HG03280 (cell line): ENCODE results near the gene KIAA1586.
"Not testable (repeated sequence)": the region's sequence is repeated elsewhere in the genome, so short reads cannot be mapped to it uniquely, and the experiment has no call there.

Source experiments
- ATAC-seq: cut with Tn5 transposase; IDR thresholded peaks from one replicate; pipeline ENCODE4 v1.9.1; 2021; ENCODE audit warnings: mild to moderate bottlenecking, moderate library complexity; ENCODE audit not compliant: unreplicated experiment

The KIAA1586 gene

DNA sequence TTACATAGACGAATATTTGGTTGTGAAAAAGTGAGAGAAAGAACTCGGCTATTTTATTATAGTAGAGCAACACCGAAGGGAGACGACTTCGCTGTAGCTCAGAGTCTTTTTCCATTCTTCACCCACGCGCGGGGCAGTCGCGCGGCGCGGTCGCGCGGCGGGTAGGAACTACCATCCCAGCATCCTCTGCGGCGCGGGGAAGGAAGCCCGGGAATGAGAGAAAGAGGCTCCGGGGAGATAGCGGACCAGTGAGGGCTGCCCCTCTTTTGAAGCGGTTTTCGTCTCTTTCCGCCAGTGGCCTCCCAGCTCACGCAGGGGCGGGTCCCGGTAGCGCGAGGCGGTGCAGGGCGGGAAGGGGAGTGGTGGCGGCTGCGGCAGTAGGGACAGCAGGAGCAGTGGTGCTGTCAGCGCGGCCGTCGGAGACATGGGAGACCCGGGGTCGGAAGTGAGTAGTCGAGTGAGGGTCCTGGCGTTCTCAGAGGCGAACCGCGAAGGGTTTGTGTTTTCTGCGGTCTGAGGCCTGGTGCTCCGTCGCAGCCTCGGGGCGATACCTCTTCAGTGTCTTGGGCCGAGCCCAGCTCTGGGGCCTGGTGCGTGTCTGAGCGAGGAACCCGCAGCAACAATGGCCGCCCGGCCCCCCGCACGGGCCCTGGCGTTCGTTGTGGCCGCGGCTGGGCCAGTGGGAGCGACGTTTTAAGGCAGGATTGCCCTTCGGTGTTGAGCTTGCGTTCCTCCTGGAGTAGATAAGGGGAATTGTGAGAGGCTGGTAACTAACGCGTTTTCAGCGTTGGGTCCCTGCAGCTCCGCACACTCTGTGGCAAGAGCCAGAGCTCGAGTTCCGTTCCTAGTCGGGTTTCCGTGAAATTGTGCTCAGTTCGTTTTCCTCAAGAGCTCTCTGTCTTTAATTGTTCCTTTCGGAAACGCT, at the start of gene KIAA1586:
TSS of gene KIAA1586 (plus strand) at position 362 of the 925 bp plus-strand sequence. CDS start at position 425, 63 bp downstream.
- ATAC-seq = peak; percentile 92

GRCh38 chr6:56999049-56999448, 47.4 kb upstream of the KIAA1586 start:
- ATAC-seq = no peak

DNA sequence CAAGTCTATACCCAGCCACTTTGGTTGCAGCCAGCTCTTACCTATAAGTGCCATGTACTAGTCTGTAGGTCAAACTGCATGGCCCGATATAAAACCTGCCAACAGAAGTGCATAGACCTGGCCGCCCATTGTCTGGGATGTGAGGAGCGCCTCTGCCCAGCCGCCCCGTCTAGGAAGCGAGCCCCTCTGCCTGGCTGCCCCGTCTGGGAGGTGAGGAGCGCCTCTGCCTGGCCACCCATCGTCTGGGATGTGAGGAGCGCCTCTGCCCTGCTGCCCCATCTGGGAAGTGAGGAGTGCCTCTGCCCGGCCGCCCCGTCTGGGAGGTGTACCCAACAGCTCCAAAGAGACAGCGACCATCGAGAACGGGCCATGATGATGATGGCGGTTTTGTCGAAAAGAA, 46.7 kb upstream of the KIAA1586 start:
- ATAC-seq = not testable (repeated sequence)

- ATAC-seq = no peak
Observed at GRCh38 chr6:57002197-57002596, 44.3 kb upstream of the KIAA1586 start.

- ATAC-seq = no peak
Observed at GRCh38 chr6:57004292-57004691, 42.2 kb upstream of the KIAA1586 start.

- no peak for ATAC-seq
Observed at GRCh38 chr6:57006101-57006500, 40.4 kb upstream of the KIAA1586 start.

- not testable (repeated sequence) for ATAC-seq
Observed at GRCh38 chr6:57008069-57008468, 38.4 kb upstream of the KIAA1586 start.

GRCh38 chr6:57013521-57013926, 33.0 kb upstream of the KIAA1586 start:
- no peak for ATAC-seq

DNA sequence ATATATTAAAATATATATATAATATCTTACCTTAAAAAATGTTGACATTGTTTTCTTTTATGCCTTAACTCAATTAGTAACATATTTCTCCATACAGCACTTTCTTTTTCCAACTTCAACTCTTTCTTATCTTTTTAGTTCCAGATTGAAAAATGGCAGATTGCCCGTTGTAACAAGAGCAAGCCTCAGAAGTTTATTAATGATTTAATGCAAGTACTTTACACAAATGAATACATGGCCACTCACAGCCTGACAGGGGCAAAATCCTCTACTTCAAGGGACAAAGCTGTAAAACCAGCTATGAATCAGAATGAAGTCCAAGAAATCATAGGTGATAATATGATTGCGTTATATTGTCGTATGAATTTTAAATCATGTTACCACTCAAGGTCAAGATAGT, 29.4 kb upstream of the KIAA1586 start:
- no peak for ATAC-seq

DNA sequence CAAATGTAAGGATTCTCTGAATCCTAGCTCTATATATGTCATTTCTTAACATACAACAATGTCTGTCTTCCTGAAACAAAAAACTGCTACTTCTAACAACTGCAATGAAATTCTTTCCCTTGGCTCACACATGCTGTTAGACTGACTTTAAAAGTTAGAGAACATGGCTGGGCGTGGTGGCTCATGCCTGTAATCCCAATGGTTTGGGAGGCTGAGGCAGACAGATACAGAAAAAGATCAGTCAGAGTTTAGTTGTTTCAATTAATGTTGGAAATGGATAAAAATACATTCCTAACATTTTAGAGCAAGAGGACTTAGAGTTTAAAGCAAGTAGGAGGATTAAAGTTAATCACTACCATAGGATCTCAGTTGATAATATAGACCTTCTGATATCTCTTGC, 28.7 kb upstream of the KIAA1586 start:
- ATAC-seq = no peak

DNA sequence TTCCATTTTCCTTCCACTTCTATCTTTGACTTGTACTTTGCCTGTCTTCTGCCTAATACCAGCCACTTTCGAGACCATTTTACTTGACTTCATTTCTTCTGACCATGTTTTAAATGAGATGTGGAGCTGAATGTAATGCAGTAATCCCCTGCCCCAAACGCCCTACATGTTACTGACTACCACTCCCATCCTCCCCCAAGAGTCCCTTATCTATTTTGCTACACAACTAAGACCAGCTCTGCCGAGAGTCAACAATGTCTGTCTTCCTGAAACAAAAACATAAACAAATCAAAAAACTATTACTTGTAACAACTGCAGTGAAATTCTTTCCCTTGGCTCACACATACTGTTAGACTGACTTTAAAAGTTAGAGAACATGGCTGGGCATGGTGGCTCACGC, 27.1 kb upstream of the KIAA1586 start:
- no peak for ATAC-seq

DNA sequence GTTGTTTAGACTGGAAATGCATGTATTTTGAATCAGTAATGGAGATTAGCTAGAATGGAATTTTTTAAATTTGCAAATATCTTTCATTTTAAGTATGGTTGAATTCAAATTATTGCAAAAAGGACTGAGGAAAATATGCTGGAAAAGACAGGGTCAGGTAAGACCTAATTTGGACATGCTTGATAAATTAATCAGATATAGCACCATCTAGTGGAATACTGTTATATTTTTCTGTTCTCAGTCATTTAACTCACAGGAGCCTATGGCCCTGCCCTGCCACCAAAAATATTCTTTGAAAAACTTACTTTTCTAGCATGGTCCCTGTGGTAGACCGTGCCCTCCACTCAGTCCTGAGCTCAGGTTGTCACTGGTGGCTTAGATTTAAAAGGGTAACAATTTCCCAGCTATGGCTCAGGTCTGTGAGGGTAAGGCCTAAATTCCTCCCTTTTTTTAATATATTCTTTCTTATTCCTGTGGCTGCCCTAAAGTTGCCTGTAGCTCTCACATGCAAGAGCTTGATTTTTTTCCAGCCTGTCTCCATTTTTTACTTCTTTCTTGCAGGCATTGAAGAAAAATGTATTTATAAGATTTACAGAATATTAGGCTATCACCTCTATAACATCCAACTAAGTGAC, 25.3 kb upstream of the KIAA1586 start:
- no peak for ATAC-seq

DNA sequence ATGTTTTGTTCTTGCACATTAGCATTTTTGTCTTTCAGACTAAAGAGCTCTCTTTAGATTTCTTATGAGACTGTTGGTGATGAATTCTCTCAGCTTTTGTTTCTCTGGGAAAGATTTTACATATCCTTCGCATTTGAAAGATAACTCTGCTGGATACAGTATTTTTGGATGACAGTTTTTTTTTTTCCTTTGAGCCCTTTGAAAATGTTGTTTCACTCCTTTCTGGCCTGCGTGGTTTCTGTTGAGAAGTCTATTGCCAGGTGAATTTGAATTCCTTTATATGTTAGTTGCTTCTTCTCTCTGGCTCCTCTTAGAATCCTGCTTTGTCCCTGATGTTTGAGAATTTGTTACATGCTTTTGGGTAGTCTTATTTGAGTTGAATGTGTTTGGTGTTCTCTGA, 22.2 kb upstream of the KIAA1586 start:
- no peak for ATAC-seq

GRCh38 chr6:57024775-57025174, 21.7 kb upstream of the KIAA1586 start:
- ATAC-seq = no peak

DNA sequence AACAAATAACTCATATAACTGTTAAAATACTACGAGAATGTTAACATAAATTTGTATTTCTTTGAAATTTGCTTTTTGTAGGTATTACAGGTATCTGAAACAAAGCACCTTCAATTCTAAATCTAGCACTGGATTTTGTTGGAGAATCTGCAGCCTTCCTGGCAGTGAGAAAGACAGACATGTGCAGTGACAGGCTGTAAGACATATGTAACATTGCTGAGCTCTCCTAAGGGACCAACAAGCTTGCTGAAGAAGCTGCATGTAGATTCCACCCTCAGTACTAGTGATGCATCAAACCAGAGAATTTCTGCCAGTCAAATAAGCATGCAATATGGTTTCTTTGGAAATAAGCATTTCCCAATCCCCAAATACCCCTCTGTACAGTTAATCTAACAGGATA, 20.5 kb upstream of the KIAA1586 start:
- no peak for ATAC-seq

GRCh38 chr6:57027301-57027700, 19.2 kb upstream of the KIAA1586 start:
- no peak for ATAC-seq

- ATAC-seq = no peak
Observed at GRCh38 chr6:57029213-57029612, 17.3 kb upstream of the KIAA1586 start.

- ATAC-seq = no peak
Observed at GRCh38 chr6:57033228-57033627, 13.3 kb upstream of the KIAA1586 start.

DNA sequence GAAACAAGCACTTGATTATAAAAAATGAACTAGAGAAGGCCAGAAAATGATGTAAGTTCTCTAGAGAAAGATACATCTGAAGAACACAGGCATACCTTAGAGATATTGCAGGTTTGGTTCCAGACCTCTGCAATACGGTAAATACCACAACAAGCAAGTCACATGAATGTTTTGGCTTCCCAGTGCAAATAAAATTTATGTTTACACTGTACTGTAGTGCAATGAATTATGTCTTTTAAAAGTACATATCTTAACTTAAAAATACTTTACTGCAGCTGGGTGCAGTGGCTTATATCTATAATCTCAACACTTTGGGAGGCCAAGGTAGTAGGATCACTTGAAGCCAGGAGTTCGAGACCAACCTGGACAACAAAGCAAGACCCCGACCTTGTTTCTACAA, 10.9 kb upstream of the KIAA1586 start:
- ATAC-seq = no peak

GRCh38 chr6:57038906-57039305, 7.6 kb upstream of the KIAA1586 start:
- ATAC-seq = no peak

DNA sequence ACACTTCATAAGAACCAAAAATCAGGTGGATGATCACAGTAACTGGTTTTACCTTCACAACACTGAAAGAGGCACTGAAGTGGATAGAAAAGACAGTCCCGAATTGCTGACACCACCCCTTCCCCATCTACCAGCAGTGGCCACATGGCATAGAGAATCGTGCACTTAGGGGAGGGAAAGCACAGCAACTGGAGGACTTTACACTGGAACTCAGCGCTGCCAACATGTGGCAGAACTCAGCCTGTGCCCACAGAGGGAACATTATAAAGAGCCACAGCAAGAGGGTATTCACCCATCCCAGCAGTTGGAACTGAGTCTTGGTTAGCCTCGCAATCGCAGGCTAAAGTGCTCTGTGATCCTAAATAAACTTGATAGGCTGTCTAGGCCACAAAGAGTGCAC, 6.5 kb upstream of the KIAA1586 start:
- no peak for ATAC-seq

GRCh38 chr6:57044061-57044460, 2.4 kb upstream of the KIAA1586 start:
- not testable (repeated sequence) for ATAC-seq
